HCT116 (cell line): ENCODE results near the gene SRPX.

ENCODE experiments used
- CEBPB ChIP-seq: IDR thresholded peaks from 2 replicates; pipeline ENCODE4 v1.6.1; 2012; ENCODE audit warnings: low read depth
- EZH2phosphoT487 ChIP-seq: fragments of 200-600 bp; IDR thresholded peaks from 2 replicates; pipeline ENCODE4 v1.6.1; 2018; ENCODE audit warnings: antibody characterized with exemption, borderline replicate concordance
- POLR2A ChIP-seq: IDR thresholded peaks from 2 replicates; pipeline ENCODE4 v1.7.0; 2011; ENCODE audit warnings: borderline replicate concordance; ENCODE audit not compliant: insufficient read depth, insufficient read length; ENCODE audit errors: extremely low read depth
- POLR2AphosphoS5 ChIP-seq: IDR thresholded peaks from 2 replicates; pipeline ENCODE4 v1.6.1; 2011; ENCODE audit warnings: mild to moderate bottlenecking, low read depth, low read length, moderate library complexity
- SIN3A ChIP-seq: IDR thresholded peaks from 2 replicates; pipeline ENCODE4 v1.6.1; 2012; ENCODE audit warnings: low read depth
- SRF ChIP-seq: IDR thresholded peaks from 2 replicates; pipeline ENCODE4 v1.6.1; 2012; ENCODE audit warnings: low read depth
- TF ChIP-seq, protein P1 (sequence below), 3 experiments: fragments of 200-600 bp in 1 of 3; sonication (generic) in 1 of 3; IDR thresholded peaks in 2 of 3; conservative IDR thresholded peaks in 1 of 3; 2 replicates each; pipeline ENCODE4 v1.5.1; 2012 to 2017; ENCODE audit warnings: low read depth in 2 of 3, low read length in 2 of 3, antibody characterized with exemption in 1 of 3, borderline replicate concordance in 1 of 3, control low read depth in 1 of 3, mild to moderate bottlenecking in 1 of 3, mixed read lengths in 1 of 3, mixed run types in 1 of 3, moderate library complexity in 1 of 3; ENCODE audit not compliant: insufficient read depth in 1 of 3
- TF ChIP-seq, protein P2 (sequence below): IDR thresholded peaks from 2 replicates; pipeline ENCODE4 v1.6.1; 2012; ENCODE audit warnings: low read depth
- TF ChIP-seq, protein P3 (sequence below): IDR thresholded peaks from 2 replicates; pipeline ENCODE4 v1.6.1; 2011; ENCODE audit warnings: mild to moderate bottlenecking, low read length, moderate library complexity; ENCODE audit not compliant: insufficient replicate concordance; ENCODE audit errors: extremely low read depth

DNA sequence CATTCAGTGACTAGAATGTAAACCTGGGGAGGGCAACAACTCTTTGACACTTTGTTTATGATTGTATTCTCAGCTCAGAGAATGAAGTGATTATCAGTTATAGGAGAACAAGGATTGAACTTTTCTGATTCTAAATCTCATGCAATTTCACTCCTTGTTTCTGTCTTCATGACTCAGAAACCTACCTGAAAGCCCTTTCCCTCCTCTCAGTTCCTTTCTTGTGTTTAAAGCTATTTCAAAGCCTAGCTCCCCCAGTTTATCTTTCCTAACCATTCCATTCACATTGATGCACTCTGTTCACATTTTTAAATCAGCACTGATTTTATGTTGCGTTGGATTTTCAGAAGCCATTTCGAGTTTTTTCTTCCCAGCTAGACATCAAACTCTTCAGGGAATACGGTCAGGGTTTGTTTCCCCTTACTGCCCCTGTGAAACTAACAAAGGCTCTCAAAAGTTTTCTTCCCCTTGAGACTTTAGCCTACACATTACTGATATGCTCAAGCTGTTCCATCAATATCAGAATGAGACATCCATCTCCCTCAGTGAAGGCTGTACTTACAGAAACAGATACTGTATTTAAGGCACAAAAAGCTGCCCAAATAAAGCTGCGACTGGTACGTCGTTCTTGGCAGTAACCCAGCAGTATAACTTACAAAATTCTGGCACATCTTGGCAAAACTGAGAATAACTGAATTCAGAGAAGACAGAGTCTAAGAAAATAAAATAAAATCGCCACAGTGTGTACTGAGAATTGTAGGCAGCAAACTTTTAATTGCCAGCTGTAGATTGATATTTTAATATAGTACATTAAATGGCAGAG lies 31.0 kb downstream of the SRPX start:
- no peak for TF ChIP-seq POLR2A
- TF ChIP-seq EZH2phosphoT487 = no peak
- TF ChIP-seq, protein P1, sequence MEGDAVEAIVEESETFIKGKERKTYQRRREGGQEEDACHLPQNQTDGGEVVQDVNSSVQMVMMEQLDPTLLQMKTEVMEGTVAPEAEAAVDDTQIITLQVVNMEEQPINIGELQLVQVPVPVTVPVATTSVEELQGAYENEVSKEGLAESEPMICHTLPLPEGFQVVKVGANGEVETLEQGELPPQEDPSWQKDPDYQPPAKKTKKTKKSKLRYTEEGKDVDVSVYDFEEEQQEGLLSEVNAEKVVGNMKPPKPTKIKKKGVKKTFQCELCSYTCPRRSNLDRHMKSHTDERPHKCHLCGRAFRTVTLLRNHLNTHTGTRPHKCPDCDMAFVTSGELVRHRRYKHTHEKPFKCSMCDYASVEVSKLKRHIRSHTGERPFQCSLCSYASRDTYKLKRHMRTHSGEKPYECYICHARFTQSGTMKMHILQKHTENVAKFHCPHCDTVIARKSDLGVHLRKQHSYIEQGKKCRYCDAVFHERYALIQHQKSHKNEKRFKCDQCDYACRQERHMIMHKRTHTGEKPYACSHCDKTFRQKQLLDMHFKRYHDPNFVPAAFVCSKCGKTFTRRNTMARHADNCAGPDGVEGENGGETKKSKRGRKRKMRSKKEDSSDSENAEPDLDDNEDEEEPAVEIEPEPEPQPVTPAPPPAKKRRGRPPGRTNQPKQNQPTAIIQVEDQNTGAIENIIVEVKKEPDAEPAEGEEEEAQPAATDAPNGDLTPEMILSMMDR (IDR thresholded peaks at IDR 0.05 in 2 of 3, conservative IDR thresholded peaks at IDR 0.05 in 1 of 3; ENCODE audit: borderline replicate concordance in 1 of 3, insufficient read depth in 1 of 3, low read depth in 2 of 3, low read length in 2 of 3) = no peak
- TF ChIP-seq SIN3A = no peak
- TF ChIP-seq CEBPB = no peak
- TF ChIP-seq POLR2AphosphoS5 = no peak
- TF ChIP-seq SRF = no peak
- TF ChIP-seq, protein P2, sequence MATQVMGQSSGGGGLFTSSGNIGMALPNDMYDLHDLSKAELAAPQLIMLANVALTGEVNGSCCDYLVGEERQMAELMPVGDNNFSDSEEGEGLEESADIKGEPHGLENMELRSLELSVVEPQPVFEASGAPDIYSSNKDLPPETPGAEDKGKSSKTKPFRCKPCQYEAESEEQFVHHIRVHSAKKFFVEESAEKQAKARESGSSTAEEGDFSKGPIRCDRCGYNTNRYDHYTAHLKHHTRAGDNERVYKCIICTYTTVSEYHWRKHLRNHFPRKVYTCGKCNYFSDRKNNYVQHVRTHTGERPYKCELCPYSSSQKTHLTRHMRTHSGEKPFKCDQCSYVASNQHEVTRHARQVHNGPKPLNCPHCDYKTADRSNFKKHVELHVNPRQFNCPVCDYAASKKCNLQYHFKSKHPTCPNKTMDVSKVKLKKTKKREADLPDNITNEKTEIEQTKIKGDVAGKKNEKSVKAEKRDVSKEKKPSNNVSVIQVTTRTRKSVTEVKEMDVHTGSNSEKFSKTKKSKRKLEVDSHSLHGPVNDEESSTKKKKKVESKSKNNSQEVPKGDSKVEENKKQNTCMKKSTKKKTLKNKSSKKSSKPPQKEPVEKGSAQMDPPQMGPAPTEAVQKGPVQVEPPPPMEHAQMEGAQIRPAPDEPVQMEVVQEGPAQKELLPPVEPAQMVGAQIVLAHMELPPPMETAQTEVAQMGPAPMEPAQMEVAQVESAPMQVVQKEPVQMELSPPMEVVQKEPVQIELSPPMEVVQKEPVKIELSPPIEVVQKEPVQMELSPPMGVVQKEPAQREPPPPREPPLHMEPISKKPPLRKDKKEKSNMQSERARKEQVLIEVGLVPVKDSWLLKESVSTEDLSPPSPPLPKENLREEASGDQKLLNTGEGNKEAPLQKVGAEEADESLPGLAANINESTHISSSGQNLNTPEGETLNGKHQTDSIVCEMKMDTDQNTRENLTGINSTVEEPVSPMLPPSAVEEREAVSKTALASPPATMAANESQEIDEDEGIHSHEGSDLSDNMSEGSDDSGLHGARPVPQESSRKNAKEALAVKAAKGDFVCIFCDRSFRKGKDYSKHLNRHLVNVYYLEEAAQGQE = no peak
- TF ChIP-seq, protein P3, sequence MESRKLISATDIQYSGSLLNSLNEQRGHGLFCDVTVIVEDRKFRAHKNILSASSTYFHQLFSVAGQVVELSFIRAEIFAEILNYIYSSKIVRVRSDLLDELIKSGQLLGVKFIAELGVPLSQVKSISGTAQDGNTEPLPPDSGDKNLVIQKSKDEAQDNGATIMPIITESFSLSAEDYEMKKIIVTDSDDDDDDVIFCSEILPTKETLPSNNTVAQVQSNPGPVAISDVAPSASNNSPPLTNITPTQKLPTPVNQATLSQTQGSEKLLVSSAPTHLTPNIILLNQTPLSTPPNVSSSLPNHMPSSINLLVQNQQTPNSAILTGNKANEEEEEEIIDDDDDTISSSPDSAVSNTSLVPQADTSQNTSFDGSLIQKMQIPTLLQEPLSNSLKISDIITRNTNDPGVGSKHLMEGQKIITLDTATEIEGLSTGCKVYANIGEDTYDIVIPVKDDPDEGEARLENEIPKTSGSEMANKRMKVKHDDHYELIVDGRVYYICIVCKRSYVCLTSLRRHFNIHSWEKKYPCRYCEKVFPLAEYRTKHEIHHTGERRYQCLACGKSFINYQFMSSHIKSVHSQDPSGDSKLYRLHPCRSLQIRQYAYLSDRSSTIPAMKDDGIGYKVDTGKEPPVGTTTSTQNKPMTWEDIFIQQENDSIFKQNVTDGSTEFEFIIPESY = no peak
